Esophagus squamous epithelium (tissue), 4 donors: ENCODE data around the gene HELQ.

Source experiments
- CTCF ChIP-seq, 6 experiments: fragments of 450-650 bp in 4 of 6; fragments of 200-600 bp in 2 of 6; sonication (generic) in 2 of 6; IDR thresholded peaks; one replicate each; pipeline ENCODE4 v1.5.1; 2016 to 2019; ENCODE audit warnings: antibody characterized with exemption in 6 of 6, mild to moderate bottlenecking in 4 of 6, moderate library complexity in 4 of 6
- POLR2A ChIP-seq, 4 donors: fragments of 450-650 bp; IDR thresholded peaks; one replicate each; pipeline ENCODE4 v1.6.1; 2017; ENCODE audit warnings: antibody characterized with exemption in 4 of 4, mild to moderate bottlenecking in 4 of 4, moderate library complexity in 3 of 4

GRCh38 chr4:83382850-83383249 is 72.8 kb downstream of the HELQ start:
- no peak for TF ChIP-seq CTCF (IDR thresholded peaks at IDR 0.05)
- no peak for TF ChIP-seq POLR2A (IDR thresholded peaks at IDR 0.05)
